ENCODE results near the gene CREG1.

- TF ChIP-seq CTCF (IDR thresholded peaks at IDR 0.05; ENCODE audit: poor library complexity, severe bottlenecking) (no peak), TAF1 (IDR thresholded peaks at IDR 0.05; ENCODE audit: low read depth) (no peak), RAD21 (conservative IDR thresholded peaks at IDR 0.05) (no peak), POLR2AphosphoS5 (IDR thresholded peaks at IDR 0.05) (no peak), EZH2 (IDR thresholded peaks at IDR 0.05; ENCODE audit: borderline replicate concordance, insufficient read depth, low read length, poor library complexity, severe bottlenecking) (no peak), MXI1 (conservative IDR thresholded peaks at IDR 0.05; ENCODE audit: poor library complexity, severe bottlenecking) (no peak), SMC3 (conservative IDR thresholded peaks at IDR 0.05; ENCODE audit: poor library complexity) (no peak), EP300 (conservative IDR thresholded peaks at IDR 0.05; ENCODE audit: poor library complexity, severe bottlenecking) (no peak)
- TF ChIP-seq, protein P1, sequence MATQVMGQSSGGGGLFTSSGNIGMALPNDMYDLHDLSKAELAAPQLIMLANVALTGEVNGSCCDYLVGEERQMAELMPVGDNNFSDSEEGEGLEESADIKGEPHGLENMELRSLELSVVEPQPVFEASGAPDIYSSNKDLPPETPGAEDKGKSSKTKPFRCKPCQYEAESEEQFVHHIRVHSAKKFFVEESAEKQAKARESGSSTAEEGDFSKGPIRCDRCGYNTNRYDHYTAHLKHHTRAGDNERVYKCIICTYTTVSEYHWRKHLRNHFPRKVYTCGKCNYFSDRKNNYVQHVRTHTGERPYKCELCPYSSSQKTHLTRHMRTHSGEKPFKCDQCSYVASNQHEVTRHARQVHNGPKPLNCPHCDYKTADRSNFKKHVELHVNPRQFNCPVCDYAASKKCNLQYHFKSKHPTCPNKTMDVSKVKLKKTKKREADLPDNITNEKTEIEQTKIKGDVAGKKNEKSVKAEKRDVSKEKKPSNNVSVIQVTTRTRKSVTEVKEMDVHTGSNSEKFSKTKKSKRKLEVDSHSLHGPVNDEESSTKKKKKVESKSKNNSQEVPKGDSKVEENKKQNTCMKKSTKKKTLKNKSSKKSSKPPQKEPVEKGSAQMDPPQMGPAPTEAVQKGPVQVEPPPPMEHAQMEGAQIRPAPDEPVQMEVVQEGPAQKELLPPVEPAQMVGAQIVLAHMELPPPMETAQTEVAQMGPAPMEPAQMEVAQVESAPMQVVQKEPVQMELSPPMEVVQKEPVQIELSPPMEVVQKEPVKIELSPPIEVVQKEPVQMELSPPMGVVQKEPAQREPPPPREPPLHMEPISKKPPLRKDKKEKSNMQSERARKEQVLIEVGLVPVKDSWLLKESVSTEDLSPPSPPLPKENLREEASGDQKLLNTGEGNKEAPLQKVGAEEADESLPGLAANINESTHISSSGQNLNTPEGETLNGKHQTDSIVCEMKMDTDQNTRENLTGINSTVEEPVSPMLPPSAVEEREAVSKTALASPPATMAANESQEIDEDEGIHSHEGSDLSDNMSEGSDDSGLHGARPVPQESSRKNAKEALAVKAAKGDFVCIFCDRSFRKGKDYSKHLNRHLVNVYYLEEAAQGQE (IDR thresholded peaks at IDR 0.05; ENCODE audit: borderline replicate concordance): no peak
Measured at GRCh38 chr1:167542109-167543032, 11.2 kb downstream of the CREG1 start.
